BLaER1 (cell line): Measurements from ENCODE around the gene MDM2.

ENCODE experiments used
- H3K27ac ChIP-seq: shearing (Covaris generic); formaldehyde crosslinking; 2 replicates; pipeline ENCODE4 v1.8.1; 2022
- H3K27me3 ChIP-seq: shearing (Covaris generic); formaldehyde crosslinking; 2 replicates; pipeline ENCODE4 v1.8.1; 2022
- H3K36me3 ChIP-seq: shearing (Covaris generic); formaldehyde crosslinking; 2 replicates; pipeline ENCODE4 v1.8.1; 2022
- H3K4me1 ChIP-seq: shearing (Covaris generic); formaldehyde crosslinking; 2 replicates; pipeline ENCODE4 v1.8.1; 2022
- H3K4me2 ChIP-seq: shearing (Covaris generic); formaldehyde crosslinking; 2 replicates; pipeline ENCODE4 v1.8.1; 2022
- H3K4me3 ChIP-seq: shearing (Covaris generic); formaldehyde crosslinking; 2 replicates; pipeline ENCODE4 v1.8.1; 2022
- H3K9ac ChIP-seq: shearing (Covaris generic); formaldehyde crosslinking; 2 replicates; pipeline ENCODE4 v1.8.1; 2022
- H3K9me3 ChIP-seq: shearing (Covaris generic); formaldehyde crosslinking; 2 replicates; pipeline ENCODE4 v1.8.1; 2022
- H4K20me1 ChIP-seq: shearing (Covaris generic); formaldehyde crosslinking; 2 replicates; pipeline ENCODE4 v1.8.1; 2022
- Cebpa-rat ChIP-seq: shearing (Covaris generic); IDR thresholded peaks from 2 replicates; pipeline ENCODE4 v1.8.1; 2022

Gene MDM2

DNA sequence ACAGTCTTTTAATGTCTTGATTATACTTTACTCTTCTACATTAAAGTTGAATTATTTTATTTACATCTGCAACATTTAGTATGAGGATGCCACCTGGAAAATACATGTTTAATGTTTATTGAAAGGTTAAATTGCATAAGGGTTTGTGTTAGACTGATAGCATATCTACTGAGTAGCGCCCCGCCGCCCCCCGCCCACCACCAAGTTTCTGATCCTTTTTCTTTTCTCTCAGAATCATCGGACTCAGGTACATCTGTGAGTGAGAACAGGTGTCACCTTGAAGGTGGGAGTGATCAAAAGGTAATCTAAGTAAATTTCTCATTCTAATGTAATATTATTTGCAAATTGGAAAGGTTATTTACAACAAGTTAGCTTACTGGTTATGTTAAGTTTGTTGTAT is 16.2 kb downstream of the MDM2 start:
- Histone ChIP-seq H3K27ac (no peak overlapping the region), H3K4me1 (peaks cover 51% of the 10 kb centered on the region), H3K27me3 (no peaks in the 10 kb centered on the region), H3K36me3 (peaks cover 97% of the 10 kb centered on the region), H3K9ac (no peak overlapping the region), H3K4me2 (peak overlapping the region; percentile 13; the same call in 1 of the 2 replicates), H3K4me3 (no peak overlapping the region), H3K9me3 (no peaks in the 10 kb centered on the region), H4K20me1 (peaks cover 100% of the 10 kb centered on the region)
- no peak for TF ChIP-seq Cebpa-rat

GRCh38 chr12:68824597-68825250 is 16.7 kb downstream of the MDM2 start:
- peaks cover 51% of the 10 kb centered on the region for H3K4me1 ChIP-seq
- H3K4me2 ChIP-seq = no peak overlapping the region; the same call in 1 of the 2 replicates
- H4K20me1 ChIP-seq = peaks cover 100% of the 10 kb centered on the region
- no peak overlapping the region for H3K4me3 ChIP-seq
- H3K36me3 ChIP-seq = peaks cover 97% of the 10 kb centered on the region
- TF ChIP-seq Cebpa-rat = no peak
- H3K27ac ChIP-seq = no peak overlapping the region
- H3K9ac ChIP-seq = no peak overlapping the region
- H3K27me3 ChIP-seq = no peaks in the 10 kb centered on the region
- no peaks in the 10 kb centered on the region for H3K9me3 ChIP-seq

DNA sequence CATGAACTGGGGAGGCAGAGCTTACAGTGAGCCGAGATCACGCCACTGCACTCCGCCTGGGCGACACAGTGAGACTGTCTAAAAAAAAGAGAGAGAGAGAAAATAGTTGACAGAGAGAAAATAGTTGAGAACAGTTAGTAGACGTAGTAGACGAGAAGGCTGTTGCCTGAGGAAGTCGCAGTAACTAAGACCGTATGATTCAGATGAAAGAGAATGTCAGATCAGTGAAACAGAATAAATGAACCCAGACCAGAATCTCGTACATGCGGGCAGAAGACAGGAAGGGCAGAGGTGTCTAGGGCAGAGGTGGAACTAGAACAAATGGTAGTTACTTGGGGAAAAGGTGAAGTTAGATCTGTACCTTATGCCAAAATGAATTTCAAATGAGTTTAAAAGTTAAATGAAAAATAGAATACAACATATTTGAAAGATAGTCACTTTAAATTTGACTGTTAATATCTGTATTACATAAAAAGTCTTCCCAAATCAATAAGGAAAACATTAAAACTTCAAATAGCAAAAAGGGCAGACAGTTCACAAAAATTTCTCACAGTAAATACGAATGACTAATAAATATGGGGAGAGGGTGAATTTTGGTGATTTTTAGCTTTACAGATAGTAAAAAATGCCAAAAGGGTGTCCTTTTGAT is 17.7 kb downstream of the MDM2 start:
- no peak overlapping the region for H3K4me3 ChIP-seq
- H3K4me1 ChIP-seq = peaks cover 51% of the 10 kb centered on the region
- H3K9me3 ChIP-seq = no peaks in the 10 kb centered on the region
- peaks cover 100% of the 10 kb centered on the region for H4K20me1 ChIP-seq
- H3K27me3 ChIP-seq = no peaks in the 10 kb centered on the region
- TF ChIP-seq Cebpa-rat = no peak
- H3K27ac ChIP-seq = no peak overlapping the region
- no peak overlapping the region for H3K9ac ChIP-seq
- H3K4me2 ChIP-seq = no peak overlapping the region
- H3K36me3 ChIP-seq = peaks cover 98% of the 10 kb centered on the region

GRCh38 chr12:68827895-68828671 is 20.1 kb downstream of the MDM2 start:
- H4K20me1 ChIP-seq = peaks cover 99% of the 10 kb centered on the region
- H3K4me1 ChIP-seq = peaks cover 56% of the 10 kb centered on the region

GRCh38 chr12:68828672-68829068 is 20.7 kb downstream of the MDM2 start:
- H3K9me3 ChIP-seq = no peaks in the 10 kb centered on the region
- no peak overlapping the region for H3K27ac ChIP-seq
- H3K4me2 ChIP-seq = no peak overlapping the region
- H4K20me1 ChIP-seq = peaks cover 98% of the 10 kb centered on the region
- no peaks in the 10 kb centered on the region for H3K27me3 ChIP-seq
- peaks cover 54% of the 10 kb centered on the region for H3K4me1 ChIP-seq
- no peak overlapping the region for H3K4me3 ChIP-seq
- H3K9ac ChIP-seq = no peak overlapping the region
- H3K36me3 ChIP-seq = peaks cover 96% of the 10 kb centered on the region
- TF ChIP-seq Cebpa-rat = no peak

More at GRCh38 chr12:68827895-68828671, 20.1 kb downstream of the MDM2 start:
- Histone ChIP-seq H3K36me3 (peaks cover 97% of the 10 kb centered on the region), H3K9me3 (no peaks in the 10 kb centered on the region), H3K27ac (no peak overlapping the region), H3K4me2 (no peak overlapping the region), H3K9ac (no peak overlapping the region), H3K4me3 (no peak overlapping the region), H3K27me3 (no peaks in the 10 kb centered on the region)
- TF ChIP-seq Cebpa-rat = no peak

DNA sequence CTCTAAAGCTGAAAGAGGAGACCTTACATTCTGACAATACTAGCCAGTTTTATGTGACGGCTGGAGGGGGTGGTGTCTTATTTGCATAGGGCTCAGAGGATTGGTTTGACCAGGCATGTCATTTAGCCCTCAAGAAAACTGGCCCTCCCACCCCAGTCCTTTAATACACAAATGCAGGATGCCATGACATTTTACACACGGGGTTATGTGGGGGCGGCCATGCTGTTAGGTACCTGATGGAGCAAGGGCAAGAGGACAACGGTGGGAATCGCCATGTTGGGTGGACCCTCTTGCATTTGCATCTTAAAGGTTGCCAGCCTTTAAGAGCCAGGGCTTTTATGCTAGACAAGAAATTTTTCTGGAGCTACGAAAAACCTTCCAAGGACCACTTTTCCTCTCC is 23.3 kb downstream of the MDM2 start:
- Histone ChIP-seq H3K4me3 (no peak overlapping the region), H3K27ac (no peak overlapping the region), H4K20me1 (peaks cover 98% of the 10 kb centered on the region), H3K27me3 (no peaks in the 10 kb centered on the region), H3K4me1 (peaks cover 68% of the 10 kb centered on the region), H3K4me2 (peak overlapping the region; percentile 30; the same call in 1 of the 2 replicates), H3K36me3 (peaks cover 95% of the 10 kb centered on the region), H3K9ac (no peak overlapping the region), H3K9me3 (no peaks in the 10 kb centered on the region)
- no peak for TF ChIP-seq Cebpa-rat

GRCh38 chr12:68831751-68832503 is 23.9 kb downstream of the MDM2 start:
- Histone ChIP-seq H3K27me3 (no peaks in the 10 kb centered on the region), H3K27ac (no peak overlapping the region), H3K4me3 (no peak overlapping the region), H3K9me3 (no peaks in the 10 kb centered on the region), H3K4me2 (peak overlapping the region; percentile 30; the same call in 1 of the 2 replicates), H4K20me1 (peaks cover 98% of the 10 kb centered on the region), H3K36me3 (peaks cover 95% of the 10 kb centered on the region), H3K9ac (no peak overlapping the region), H3K4me1 (peaks cover 71% of the 10 kb centered on the region)
- no peak for TF ChIP-seq Cebpa-rat

DNA sequence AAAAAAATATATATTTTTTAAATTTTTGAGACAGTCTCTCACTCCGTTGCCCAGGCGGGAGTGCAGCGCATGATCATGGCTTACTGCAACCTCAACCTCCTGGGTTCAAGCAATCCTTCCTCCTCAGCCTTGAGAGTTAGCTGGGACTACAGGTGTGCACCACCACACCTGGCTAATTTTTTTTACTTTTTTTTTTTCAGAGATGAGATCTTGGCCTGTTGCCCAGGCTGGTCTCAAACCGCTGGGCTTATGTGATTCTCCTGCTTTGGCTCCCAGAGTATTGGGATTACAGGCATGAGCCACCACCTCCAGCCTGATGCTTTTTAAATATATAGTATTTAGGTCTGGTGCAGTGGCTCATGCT is 24.5 kb downstream of the MDM2 start:
- Histone ChIP-seq H3K4me1 (peaks cover 76% of the 10 kb centered on the region), H3K27me3 (no peaks in the 10 kb centered on the region), H3K9me3 (no peaks in the 10 kb centered on the region), H4K20me1 (peaks cover 98% of the 10 kb centered on the region), H3K27ac (no peak overlapping the region), H3K36me3 (peaks cover 95% of the 10 kb centered on the region), H3K4me3 (no peak overlapping the region), H3K9ac (no peak overlapping the region), H3K4me2 (peak overlapping the region; percentile 25; the same call in 1 of the 2 replicates)
- no peak for TF ChIP-seq Cebpa-rat

GRCh38 chr12:68833508-68833907 is 25.5 kb downstream of the MDM2 start:
- Histone ChIP-seq H3K27ac (no peak overlapping the region), H3K4me3 (no peak overlapping the region), H3K36me3 (peaks cover 93% of the 10 kb centered on the region), H3K27me3 (no peaks in the 10 kb centered on the region), H3K9ac (no peak overlapping the region), H3K4me1 (peaks cover 83% of the 10 kb centered on the region), H3K4me2 (peak overlapping the region; percentile 58), H3K9me3 (no peaks in the 10 kb centered on the region), H4K20me1 (peaks cover 98% of the 10 kb centered on the region)
- TF ChIP-seq Cebpa-rat = no peak
